HepG2 (cell line): ENCODE data around the gene SESN2. TPM values are rescaled to one million over a fixed set of nuclear protein-coding genes. Genes with fewer than 3 reads are reported as not detected.
A peak's percentile ranks its signal among the peaks of the same experiment; 100 is the strongest.

Experiments used
- ATF7-NPFF ChIP-seq: sonication (generic); formaldehyde crosslinking; IDR thresholded peaks from 2 replicates; pipeline ENCODE4 v1.8.1; 2023; ENCODE audit warnings: mild to moderate bottlenecking, low read depth, missing genetic modification reagents, moderate library complexity
- EZH2 ChIP-seq: conservative IDR thresholded peaks from 2 replicates; pipeline ENCODE4 v1.6.1; 2012; ENCODE audit warnings: mild to moderate bottlenecking, low read depth, low read length, moderate library complexity
- FOXK2 ChIP-seq: fragments of 450-650 bp; IDR thresholded peaks from 2 replicates; pipeline ENCODE4 v1.6.1; 2016
- GTF2F1 ChIP-seq: fragments of 150-350 bp; IDR thresholded peaks from 2 replicates; pipeline ENCODE4 v1.6.1; 2014; ENCODE audit warnings: low read length
- HNF4G ChIP-seq, 2 experiments: sonication (generic) in 1 of 2; formaldehyde crosslinking in 1 of 2; IDR thresholded peaks; 2 replicates each; pipeline versions ENCODE4 v1.4.0 to v1.6.1; 2011 to 2020; ENCODE audit warnings: borderline replicate concordance in 2 of 2, low read depth in 2 of 2, mild to moderate bottlenecking in 2 of 2, low read length in 1 of 2, missing genetic modification reagents in 1 of 2, moderate library complexity in 1 of 2
- KDM4B ChIP-seq: sonication (generic); formaldehyde crosslinking; IDR thresholded peaks from 2 replicates; pipeline ENCODE4 v1.4.0; 2020; ENCODE audit warnings: missing genetic modification reagents
- NPAS2 ChIP-seq: sonication (generic); formaldehyde crosslinking; IDR thresholded peaks from 2 replicates; pipeline ENCODE4 v1.8.0; 2022; ENCODE audit warnings: mild to moderate bottlenecking, missing genetic modification reagents, borderline replicate concordance
- SMAD1 ChIP-seq: sonication (generic); formaldehyde crosslinking; IDR thresholded peaks from 2 replicates; pipeline ENCODE4 v1.4.0; 2020; ENCODE audit warnings: missing genetic modification reagents, low read depth, mild to moderate bottlenecking, borderline replicate concordance
- SOX13 ChIP-seq, 3 experiments: fragments of 450-650 bp in 1 of 3; sonication (generic) in 1 of 3; formaldehyde crosslinking in 1 of 3; IDR thresholded peaks in 2 of 3; conservative IDR thresholded peaks in 1 of 3; 2 replicates each; pipeline versions ENCODE4 v1.5.0 to v1.6.1; 2016 to 2020; ENCODE audit warnings: antibody characterized with exemption in 1 of 3, mild to moderate bottlenecking in 1 of 3, missing compliant biosample characterization in 1 of 3, missing genetic modification reagents in 1 of 3, moderate library complexity in 1 of 3
- TCF12 ChIP-seq, 2 experiments: fragments of 450-650 bp in 1 of 2; sonication (generic) in 1 of 2; formaldehyde crosslinking in 1 of 2; IDR thresholded peaks; 2 replicates each; pipeline versions ENCODE4 v1.6.1 to v1.8.0; 2017 to 2022; ENCODE audit warnings: antibody characterized with exemption in 1 of 2, mild to moderate bottlenecking in 1 of 2, missing genetic modification reagents in 1 of 2, moderate library complexity in 1 of 2
- ZNF136 ChIP-seq: sonication (generic); formaldehyde crosslinking; IDR thresholded peaks from 2 replicates; pipeline ENCODE4 v1.8.1; 2022; ENCODE audit warnings: low read depth, mild to moderate bottlenecking, moderate library complexity, missing genetic modification reagents
- ZNF317 ChIP-seq: sonication (generic); formaldehyde crosslinking; IDR thresholded peaks from 2 replicates; pipeline ENCODE4 v1.5.0; 2020; ENCODE audit warnings: mild to moderate bottlenecking, missing genetic modification reagents
- ZNF329 ChIP-seq: sonication (generic); formaldehyde crosslinking; IDR thresholded peaks from 2 replicates; pipeline ENCODE4 v1.9.0; 2021; ENCODE audit warnings: low read depth, mild to moderate bottlenecking, missing genetic modification reagents
- ZNF430 ChIP-seq: sonication (generic); formaldehyde crosslinking; IDR thresholded peaks from 2 replicates; pipeline ENCODE4 v1.9.0; 2021; ENCODE audit warnings: mild to moderate bottlenecking, missing genetic modification reagents
- ZNF678 ChIP-seq: sonication (generic); formaldehyde crosslinking; IDR thresholded peaks from 2 replicates; pipeline ENCODE4 v1.4.0; 2020; ENCODE audit warnings: mild to moderate bottlenecking, missing genetic modification reagents
- ZNF747 ChIP-seq: sonication (generic); formaldehyde crosslinking; IDR thresholded peaks from 2 replicates; pipeline ENCODE4 v1.8.1; 2023; ENCODE audit warnings: missing genetic modification reagents, mild to moderate bottlenecking, borderline replicate concordance
- polyA plus RNA-seq, 8 experiments: library from polyadenylated mRNA; depleted of rRNA in 3 of 8; stranded (reverse) in 7 of 8; unstranded in 1 of 8; fragments of >200 nt; fragmentation: Illumina TruSeq in 4 of 8; extraction: Trizol in 4 of 8; gene quantifications; 2 replicates each; pipeline versions ENCODE4 v1.2.1 to v1.2.3, GENCODE V29; 2011 to 2016; ENCODE audit warnings: low read depth in 4 of 8, missing spikeins in 1 of 8, mixed read lengths in 1 of 8; ENCODE audit not compliant: insufficient read depth in 1 of 8
- total RNA-seq, 5 experiments: library from RNA; depleted of rRNA; stranded (reverse); fragments of >200 nt; fragmentation: Illumina TruSeq; extraction: Trizol; gene quantifications; 2 replicates each; pipeline ENCODE4 v1.2.3, GENCODE V29; 2016; ENCODE audit warnings: low read depth in 1 of 5
- TF ChIP-seq, protein P1 (sequence below): sonication (generic); formaldehyde crosslinking; IDR thresholded peaks from 2 replicates; pipeline ENCODE4 v1.5.0; 2020; ENCODE audit warnings: mild to moderate bottlenecking, missing genetic modification reagents, borderline replicate concordance
- TF ChIP-seq, protein P2 (sequence below): sonication (generic); formaldehyde crosslinking; IDR thresholded peaks from 2 replicates; pipeline ENCODE4 v1.4.0; 2020; ENCODE audit warnings: mild to moderate bottlenecking, low read depth, missing genetic modification reagents

The SESN2 gene
- total and polyA plus RNA-seq, 2 of the 13 experiments (the other 11 are each of a cell fraction or from before 2014, with no cell fraction given), result 13.2 to 19.1 TPM

GRCh38 chr1:28259252-28259933 is at the start of gene SESN2 (continued):
- TF ChIP-seq, protein P1, sequence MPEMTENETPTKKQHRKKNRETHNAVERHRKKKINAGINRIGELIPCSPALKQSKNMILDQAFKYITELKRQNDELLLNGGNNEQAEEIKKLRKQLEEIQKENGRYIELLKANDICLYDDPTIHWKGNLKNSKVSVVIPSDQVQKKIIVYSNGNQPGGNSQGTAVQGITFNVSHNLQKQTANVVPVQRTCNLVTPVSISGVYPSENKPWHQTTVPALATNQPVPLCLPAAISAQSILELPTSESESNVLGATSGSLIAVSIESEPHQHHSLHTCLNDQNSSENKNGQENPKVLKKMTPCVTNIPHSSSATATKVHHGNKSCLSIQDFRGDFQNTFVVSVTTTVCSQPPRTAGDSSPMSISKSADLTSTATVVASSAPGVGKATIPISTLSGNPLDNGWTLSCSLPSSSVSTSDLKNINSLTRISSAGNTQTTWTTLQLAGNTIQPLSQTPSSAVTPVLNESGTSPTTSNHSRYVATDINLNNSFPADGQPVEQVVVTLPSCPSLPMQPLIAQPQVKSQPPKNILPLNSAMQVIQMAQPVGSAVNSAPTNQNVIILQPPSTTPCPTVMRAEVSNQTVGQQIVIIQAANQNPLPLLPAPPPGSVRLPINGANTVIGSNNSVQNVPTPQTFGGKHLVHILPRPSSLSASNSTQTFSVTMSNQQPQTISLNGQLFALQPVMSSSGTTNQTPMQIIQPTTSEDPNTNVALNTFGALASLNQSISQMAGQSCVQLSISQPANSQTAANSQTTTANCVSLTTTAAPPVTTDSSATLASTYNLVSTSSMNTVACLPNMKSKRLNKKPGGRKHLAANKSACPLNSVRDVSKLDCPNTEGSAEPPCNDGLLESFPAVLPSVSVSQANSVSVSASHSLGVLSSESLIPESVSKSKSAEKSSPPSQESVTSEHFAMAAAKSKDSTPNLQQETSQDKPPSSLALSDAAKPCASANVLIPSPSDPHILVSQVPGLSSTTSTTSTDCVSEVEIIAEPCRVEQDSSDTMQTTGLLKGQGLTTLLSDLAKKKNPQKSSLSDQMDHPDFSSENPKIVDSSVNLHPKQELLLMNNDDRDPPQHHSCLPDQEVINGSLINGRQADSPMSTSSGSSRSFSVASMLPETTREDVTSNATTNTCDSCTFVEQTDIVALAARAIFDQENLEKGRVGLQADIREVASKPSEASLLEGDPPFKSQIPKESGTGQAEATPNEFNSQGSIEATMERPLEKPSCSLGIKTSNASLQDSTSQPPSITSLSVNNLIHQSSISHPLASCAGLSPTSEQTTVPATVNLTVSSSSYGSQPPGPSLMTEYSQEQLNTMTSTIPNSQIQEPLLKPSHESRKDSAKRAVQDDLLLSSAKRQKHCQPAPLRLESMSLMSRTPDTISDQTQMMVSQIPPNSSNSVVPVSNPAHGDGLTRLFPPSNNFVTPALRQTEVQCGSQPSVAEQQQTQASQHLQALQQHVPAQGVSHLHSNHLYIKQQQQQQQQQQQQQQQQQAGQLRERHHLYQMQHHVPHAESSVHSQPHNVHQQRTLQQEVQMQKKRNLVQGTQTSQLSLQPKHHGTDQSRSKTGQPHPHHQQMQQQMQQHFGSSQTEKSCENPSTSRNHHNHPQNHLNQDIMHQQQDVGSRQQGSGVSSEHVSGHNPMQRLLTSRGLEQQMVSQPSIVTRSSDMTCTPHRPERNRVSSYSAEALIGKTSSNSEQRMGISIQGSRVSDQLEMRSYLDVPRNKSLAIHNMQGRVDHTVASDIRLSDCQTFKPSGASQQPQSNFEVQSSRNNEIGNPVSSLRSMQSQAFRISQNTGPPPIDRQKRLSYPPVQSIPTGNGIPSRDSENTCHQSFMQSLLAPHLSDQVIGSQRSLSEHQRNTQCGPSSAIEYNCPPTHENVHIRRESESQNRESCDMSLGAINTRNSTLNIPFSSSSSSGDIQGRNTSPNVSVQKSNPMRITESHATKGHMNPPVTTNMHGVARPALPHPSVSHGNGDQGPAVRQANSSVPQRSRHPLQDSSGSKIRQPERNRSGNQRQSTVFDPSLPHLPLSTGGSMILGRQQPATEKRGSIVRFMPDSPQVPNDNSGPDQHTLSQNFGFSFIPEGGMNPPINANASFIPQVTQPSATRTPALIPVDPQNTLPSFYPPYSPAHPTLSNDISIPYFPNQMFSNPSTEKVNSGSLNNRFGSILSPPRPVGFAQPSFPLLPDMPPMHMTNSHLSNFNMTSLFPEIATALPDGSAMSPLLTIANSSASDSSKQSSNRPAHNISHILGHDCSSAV (CRISPR knock-in tag), result no peak
- TF ChIP-seq ZNF430 (0 out of 2 replicates have a peak, but pooled peaks have one; percentile 36), EZH2 (no peak), ZNF329 (CRISPR knock-in tag) (peak; percentile 34; the same call in 1 of the 2 replicates), ZNF747 (CRISPR knock-in tag) (0 out of 2 replicates have a peak, but pooled peaks have one; percentile 66), SOX13 (IDR thresholded peaks at IDR 0.05) (no peak), SOX13 (CRISPR knock-in tag; conservative IDR thresholded peaks at IDR 0.05 in 1 of 2, IDR thresholded peaks at IDR 0.05 in 1 of 2) (peak in 1 of 2 experiments; percentile 9; a peak in 1 of 4 replicates), NPAS2 (no peak), GTF2F1 (peak; percentile 56; the same call in 1 of the 2 replicates), SMAD1 (CRISPR knock-in tag) (0 out of 2 replicates have a peak, but pooled peaks have one; percentile 7), ATF7-NPFF (no peak; the same call in 1 of the 2 replicates), ZNF136 (no peak), ZNF678 (CRISPR knock-in tag) (no peak), KDM4B (CRISPR knock-in tag) (no peak), FOXK2 (no peak), ZNF317 (CRISPR knock-in tag) (peak; percentile 70; the same call in 1 of the 2 replicates), HNF4G (IDR thresholded peaks at IDR 0.05; ENCODE audit: borderline replicate concordance, low read depth, low read length) (no peak), HNF4G (CRISPR knock-in tag; IDR thresholded peaks at IDR 0.05; ENCODE audit: borderline replicate concordance, low read depth) (no peak), TCF12 (IDR thresholded peaks at IDR 0.05) (no peak), TCF12 (CRISPR knock-in tag; IDR thresholded peaks at IDR 0.05) (peak; percentile 57; the same call in 1 of the 2 replicates)
- TF ChIP-seq, protein P2, sequence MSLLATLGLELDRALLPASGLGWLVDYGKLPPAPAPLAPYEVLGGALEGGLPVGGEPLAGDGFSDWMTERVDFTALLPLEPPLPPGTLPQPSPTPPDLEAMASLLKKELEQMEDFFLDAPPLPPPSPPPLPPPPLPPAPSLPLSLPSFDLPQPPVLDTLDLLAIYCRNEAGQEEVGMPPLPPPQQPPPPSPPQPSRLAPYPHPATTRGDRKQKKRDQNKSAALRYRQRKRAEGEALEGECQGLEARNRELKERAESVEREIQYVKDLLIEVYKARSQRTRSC (CRISPR knock-in tag), result no peak
